Activated T-cell treated with anti-CD3 and anti-CD28 coated beads, Interleukin-2, amount 50 U/mL, for 48 hours (primary cell): ENCODE results near the gene LY6G5C.

Experiments used
- DNase-seq, 2 experiments: peaks; one replicate each; pipeline ENCODE4 v3.0.0-alpha.2; 2020

The LY6G5C gene

GRCh38 chr6:31634969-31635575 lies 45.8 kb downstream of the LY6G5C start:
- DNase-seq = no peak

GRCh38 chr6:31634131-31634530 lies 46.7 kb downstream of the LY6G5C start:
- DNase-seq = no peak

GRCh38 chr6:31633447-31633846 lies 47.4 kb downstream of the LY6G5C start:
- DNase-seq = no peak

GRCh38 chr6:31632279-31632946 lies 48.5 kb downstream of the LY6G5C start:
- DNase-seq = no peak

- no peak for DNase-seq
These were observed 49.1 kb downstream of the LY6G5C start for GRCh38 chr6:31631681-31632278.

- DNase-seq = no peak
These were observed 49.7 kb downstream of the LY6G5C start for GRCh38 chr6:31631209-31631608.

GRCh38 chr6:31630177-31630934 lies 50.5 kb downstream of the LY6G5C start:
- no peak for DNase-seq

- DNase-seq = no peak
These were observed 51.9 kb downstream of the LY6G5C start for GRCh38 chr6:31629014-31629413.

GRCh38 chr6:31627690-31628287 lies 53.1 kb downstream of the LY6G5C start:
- no peak for DNase-seq

- no peak for DNase-seq
These were observed 53.9 kb downstream of the LY6G5C start for GRCh38 chr6:31626952-31627351.
